GM19043 (cell line): ENCODE measurements around the gene ALDOC.

ENCODE experiments used
- ATAC-seq: cut with Tn5 transposase; IDR thresholded peaks from one replicate; pipeline ENCODE4 v1.9.1; 2021; ENCODE audit warnings: low read depth; ENCODE audit not compliant: unreplicated experiment

The ALDOC gene

DNA sequence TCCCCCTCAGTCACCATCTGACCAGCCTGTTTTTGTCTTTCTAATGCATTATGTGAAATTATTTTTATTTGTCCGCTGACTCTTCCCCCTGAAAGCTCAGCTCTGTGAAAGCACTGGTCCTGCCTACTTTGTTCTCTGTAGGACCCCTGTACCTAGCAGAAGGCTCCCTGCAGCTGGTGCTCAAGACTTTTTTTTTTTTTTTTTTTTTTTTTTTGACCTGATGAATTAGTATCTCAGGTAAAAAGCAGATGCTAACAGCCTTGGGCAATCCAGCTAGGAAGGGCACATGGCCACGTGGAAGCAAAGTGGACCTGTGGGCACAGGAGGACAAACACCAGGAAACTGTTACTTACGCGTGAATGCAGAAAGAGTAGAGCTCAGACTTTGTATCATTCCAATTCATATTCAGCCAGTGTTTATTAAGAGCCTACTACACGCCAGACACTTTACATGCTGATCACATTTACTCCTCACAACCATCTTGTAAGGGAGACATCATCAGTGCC is 23.6 kb downstream of the ALDOC start:
- ATAC-seq, result no peak

DNA sequence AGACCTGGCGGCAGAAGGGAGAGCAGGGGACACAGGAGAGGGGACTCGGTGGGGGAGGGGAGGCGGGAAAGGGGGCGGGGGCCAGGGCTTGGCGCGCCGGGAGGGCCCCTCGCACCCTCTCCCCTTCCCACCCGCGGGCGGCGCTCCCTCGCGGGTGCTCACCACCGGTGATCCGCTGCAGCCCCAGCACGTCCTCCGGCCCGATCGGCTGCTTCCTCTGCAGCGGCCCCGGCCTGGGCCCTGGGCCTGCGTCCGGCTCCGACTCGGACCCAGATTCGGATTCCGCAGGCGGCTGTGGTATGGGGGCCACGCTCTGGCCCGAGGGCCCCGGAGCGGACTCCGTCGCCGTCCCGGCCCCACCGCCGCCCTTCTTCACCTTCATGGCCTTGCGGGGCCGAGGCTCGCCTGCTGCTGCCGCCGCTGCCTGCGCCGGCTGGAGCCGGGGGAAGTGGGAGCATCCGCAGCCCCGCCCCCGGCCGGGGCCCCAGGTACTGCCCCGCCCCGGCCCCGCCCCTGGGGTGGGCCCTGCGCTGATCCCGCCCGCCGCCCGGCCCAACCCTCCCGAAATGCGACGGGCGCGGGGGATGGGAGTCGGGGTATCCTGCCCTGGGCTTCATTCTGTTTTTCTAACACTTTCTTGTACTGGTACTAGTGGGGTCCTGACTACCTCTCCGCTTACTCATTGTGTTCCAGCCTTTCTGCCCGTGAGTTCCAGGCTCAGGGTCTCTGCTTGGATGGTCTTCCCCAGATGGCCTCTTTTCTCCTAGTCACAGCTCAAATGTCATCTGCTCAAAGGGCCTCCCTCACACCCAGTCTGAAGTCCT is 24.3 kb downstream of the ALDOC start, which contains the start of gene UNC119:
TSS of gene UNC119 (minus strand) at position 449 of the 824 bp plus-strand sequence. CDS start at position 382, 67 bp downstream.
- peak; percentile 55 for ATAC-seq

GRCh38 chr17:28551421-28552175 is 25.1 kb downstream of the ALDOC start:
- no peak for ATAC-seq

DNA sequence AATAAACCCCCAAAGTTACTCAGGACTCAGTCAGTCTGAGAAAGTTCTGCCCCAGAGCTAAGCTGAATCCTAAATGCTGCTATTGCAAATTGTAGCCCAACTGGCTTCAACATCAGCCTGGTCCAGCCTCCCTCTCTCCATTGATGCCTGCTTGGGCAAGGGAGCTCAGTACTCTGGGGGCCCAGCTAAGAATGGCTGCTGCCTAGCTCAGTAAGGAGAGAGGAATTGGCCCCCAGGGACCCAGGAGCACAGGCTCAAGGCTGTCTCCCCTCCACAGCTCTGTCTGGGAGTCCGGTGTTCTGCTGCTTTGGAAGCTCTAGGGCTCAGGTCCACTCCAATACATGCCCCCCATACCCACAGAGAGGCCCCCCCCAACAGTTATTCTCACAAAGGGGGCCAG is 25.8 kb downstream of the ALDOC start:
- ATAC-seq, result no peak

GRCh38 chr17:28549236-28550132 is 27.2 kb downstream of the ALDOC start:
- ATAC-seq, result no peak

GRCh38 chr17:28548417-28549130 is 28.1 kb downstream of the ALDOC start:
- ATAC-seq, result no peak

DNA sequence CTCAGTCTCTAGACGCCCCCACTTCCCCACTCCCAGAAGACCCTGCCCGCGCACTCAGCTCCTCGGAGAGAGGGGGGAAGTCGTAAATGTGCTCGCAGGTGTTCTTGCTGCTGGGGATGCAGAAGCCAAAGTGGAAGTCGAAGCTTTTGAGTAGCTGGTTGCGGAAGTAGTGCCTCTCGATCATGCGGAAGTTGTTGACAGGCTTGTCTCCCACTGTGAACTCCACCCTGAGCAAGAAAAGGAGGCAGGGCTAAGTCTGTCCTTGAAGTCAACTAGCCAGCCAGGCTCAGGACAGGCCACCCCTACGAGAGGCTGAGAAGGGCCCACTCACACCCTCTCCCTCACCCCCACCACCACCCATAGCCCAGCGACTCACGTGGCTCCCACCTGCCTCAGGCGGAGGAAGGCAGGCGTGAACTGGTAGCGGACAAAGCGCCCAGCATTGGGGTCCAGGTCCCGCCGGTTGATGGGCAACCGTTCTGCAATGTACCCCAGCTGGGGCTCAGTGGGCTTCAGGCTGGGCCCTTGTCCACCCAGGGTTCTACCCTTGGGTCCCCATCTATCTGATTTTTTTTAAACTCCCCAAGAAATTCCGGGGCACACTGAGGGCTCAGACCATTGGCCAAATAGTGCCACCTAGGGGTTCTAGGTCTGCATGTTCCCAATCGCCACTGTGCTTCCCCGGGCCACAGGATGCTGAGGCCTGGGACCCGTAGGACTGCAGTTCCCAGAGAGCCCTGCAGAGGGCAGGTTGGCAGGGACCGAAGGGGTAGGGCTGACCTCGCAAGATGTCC is 28.9 kb downstream of the ALDOC start:
- no peak for ATAC-seq

DNA sequence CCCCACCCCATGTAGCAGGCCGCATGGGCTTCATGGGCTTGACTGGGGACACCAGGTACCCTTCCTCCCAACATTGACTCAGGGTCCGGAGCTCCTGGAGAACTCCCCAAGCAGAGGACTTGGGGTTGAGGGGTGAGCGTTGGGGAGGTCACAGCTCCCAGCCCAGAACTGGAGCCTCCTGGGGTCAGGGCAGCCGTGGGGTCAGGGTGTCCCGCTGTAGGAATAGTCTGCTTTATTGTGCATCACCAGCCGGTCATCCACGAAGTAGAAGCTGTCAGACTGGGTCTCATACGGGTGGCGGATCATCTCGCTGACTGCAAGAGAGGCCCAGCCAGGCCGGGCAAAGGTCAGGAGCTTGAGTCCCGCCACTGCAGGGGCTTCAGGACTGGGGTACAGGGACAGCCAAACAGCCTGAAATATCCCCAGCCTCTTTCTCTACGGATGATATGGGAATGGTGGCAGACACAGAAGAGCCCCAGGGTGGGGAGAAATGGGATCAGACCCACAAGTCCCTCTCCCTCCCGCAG is 29.5 kb downstream of the ALDOC start:
- no peak for ATAC-seq

GRCh38 chr17:28545787-28546415 is 30.8 kb downstream of the ALDOC start:
- ATAC-seq, result no peak

DNA sequence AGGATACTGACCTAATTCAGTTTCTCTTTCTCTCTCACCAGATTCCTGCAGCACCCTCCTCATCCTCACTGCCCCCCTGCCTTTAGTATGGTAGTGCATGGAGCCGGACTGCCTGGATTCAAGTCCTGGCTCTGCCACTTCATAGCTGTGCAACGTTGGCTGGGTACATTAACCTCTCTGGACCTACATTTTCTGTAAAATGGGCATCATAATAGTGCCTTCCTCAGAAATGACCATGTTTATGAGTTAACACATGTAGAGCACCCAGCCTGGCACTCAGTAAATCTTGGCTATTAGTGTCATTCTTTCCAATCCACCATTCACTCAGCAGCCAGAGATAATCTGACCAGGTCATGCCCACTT is 31.6 kb downstream of the ALDOC start:
- no peak for ATAC-seq

DNA sequence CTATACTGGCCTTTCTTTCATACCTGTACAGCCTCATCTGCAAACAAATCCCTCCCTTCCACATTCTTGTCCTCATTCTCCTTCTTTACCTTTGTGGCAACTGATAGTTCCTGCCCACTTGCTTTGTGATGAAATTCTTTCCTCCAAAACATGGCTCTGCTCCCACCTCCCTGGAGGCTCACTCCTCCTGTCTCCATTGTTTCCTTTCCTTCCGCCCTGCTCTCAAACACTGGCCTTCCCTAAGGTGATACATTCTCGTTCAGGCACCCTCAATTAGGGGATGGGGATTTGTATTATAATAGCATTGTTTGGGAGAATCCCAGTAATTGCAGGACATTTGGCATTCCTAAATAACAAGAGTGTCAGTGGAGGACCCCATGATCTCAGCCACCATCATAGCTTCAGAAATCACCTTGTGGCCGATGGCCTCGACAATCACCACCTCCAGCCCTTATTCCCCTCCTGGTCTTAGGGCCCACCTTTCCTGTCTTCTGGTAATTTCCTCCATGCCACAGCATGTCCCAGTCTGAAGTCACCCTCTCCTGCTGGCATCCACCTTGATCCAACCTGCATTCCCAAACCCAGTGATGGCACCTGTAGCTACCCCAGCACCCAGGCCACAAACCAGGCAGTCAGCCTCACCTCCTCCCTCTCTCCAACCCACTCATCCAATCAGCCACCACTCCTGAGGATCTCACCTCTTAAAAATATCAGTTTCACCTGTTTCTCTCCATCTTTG is 32.1 kb downstream of the ALDOC start:
- no peak for ATAC-seq

- no peak for ATAC-seq
Measured at GRCh38 chr17:28541439-28541838, 35.3 kb downstream of the ALDOC start.

DNA sequence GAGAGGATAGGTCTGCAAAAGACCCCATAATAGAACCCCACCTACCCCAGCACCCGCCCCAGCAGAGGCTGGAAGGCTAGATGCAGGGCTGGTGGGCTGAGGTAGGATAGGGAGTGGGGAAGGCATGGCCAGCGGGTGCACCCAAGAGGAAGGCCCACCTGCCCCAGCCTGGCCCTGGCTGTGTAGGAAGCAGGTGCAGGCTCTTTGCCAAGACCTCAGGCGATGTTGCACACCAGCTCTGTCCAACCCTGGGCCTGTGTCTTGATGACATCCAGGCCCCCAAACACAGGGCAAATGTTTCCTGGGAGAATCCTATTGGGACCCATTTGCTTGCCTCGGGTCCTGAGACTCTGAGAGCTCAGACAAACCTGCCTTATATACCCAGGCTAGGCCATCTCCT is 36.5 kb downstream of the ALDOC start:
- no peak for ATAC-seq

- no peak for ATAC-seq
Measured at GRCh38 chr17:28538296-28538895, 38.3 kb downstream of the ALDOC start.

DNA sequence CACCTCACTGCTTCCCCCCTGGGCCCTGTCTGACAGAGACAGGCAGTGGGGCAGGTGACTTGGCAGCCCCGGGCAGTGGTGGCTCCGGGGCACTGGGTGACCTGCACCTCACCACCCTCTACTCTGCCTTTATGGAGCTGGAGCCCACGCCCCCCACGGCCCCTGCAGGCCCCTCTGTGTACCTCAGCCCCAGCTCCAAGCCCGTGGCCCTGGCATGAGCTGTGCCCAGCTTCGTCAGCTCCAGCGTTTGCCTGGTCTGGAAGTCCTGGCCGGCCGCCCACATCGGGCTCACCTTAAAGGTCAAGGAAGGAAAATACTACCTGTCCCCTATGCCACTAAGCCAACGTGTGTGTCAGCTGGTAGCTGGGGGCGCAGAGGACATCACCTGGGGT is 39.5 kb downstream of the ALDOC start:
- ATAC-seq, result no peak

GRCh38 chr17:28536532-28537218 is 40.0 kb downstream of the ALDOC start:
- no peak for ATAC-seq
